Body of pancreas (tissue), 4 donors: Measurements from ENCODE around the gene HOXC10. TPM values are rescaled to one million over a fixed set of nuclear protein-coding genes. Genes with fewer than 3 reads are reported as not detected.

Source experiments
- ATAC-seq: fragments of 150-250 bp; one replicate; pipeline ENCODE4 v1.9.1; 2016
- DNase-seq, 4 donors: peaks; one replicate each; pipeline ENCODE4 v3.0.0-alpha.2; 2019
- H3K27ac ChIP-seq, 4 donors: fragments of 200-600 bp; sonication (generic); 1 replicate in 3 of 4; 2 replicates in 1 of 4; pipeline versions ENCODE4 v1.5.1 to v1.6.1; 2016 to 2019; ENCODE audit warnings: mild to moderate bottlenecking in 1 of 4, mixed read lengths in 1 of 4, moderate library complexity in 1 of 4
- H3K27me3 ChIP-seq, 2 donors: fragments of 200-600 bp; sonication (generic); one replicate each; pipeline ENCODE4 v1.6.0; 2016; ENCODE audit warnings: mild to moderate bottlenecking in 1 of 2
- H3K36me3 ChIP-seq, 2 donors: fragments of 200-600 bp; sonication (generic); replicated peaks in 1 of 2; 2 replicates each; pipeline ENCODE4 v1.5.1; 2016; ENCODE audit warnings: low read depth in 2 of 2; ENCODE audit not compliant: insufficient read depth in 1 of 2
- H3K4me1 ChIP-seq: fragments of 200-600 bp; sonication (generic); one replicate; pipeline ENCODE4 v1.6.0; 2016
- H3K4me3 ChIP-seq, 2 donors: fragments of 200-600 bp; sonication (generic); 1 replicate in 1 of 2; 2 replicates in 1 of 2; pipeline ENCODE4 v1.5.1; 2016 to 2019
- H3K9me3 ChIP-seq, 3 donors: fragments of 200-600 bp; sonication (generic); 1 replicate in 2 of 3; 2 replicates in 1 of 3; pipeline ENCODE4 v1.5.1; 2016
- CTCF ChIP-seq, 7 experiments: fragments of 450-650 bp in 4 of 7; fragments of 200-600 bp in 3 of 7; sonication (generic) in 3 of 7; IDR thresholded peaks; one replicate each; pipeline ENCODE4 v1.5.1; 2016 to 2019; ENCODE audit warnings: antibody characterized with exemption in 7 of 7
- POLR2A ChIP-seq, 3 donors: fragments of 450-650 bp; IDR thresholded peaks; one replicate each; pipeline ENCODE4 v1.6.1; 2016; ENCODE audit warnings: antibody characterized with exemption in 3 of 3, mild to moderate bottlenecking in 2 of 3
- WGBS, 2 donors: methylation state at CpG; one replicate each; pipeline ENCODE4 v1.1.5; 2017; 5-methylcytosine and 5-hydroxymethylcytosine counted together
- intact Hi-C: fragments of 100-400 bp; cut with DNase I; formaldehyde crosslinking; loops from one replicate; pipeline ENCODE4 v1.15.1; 2023
- total RNA-seq, 2 donors: library from RNA; depleted of rRNA; stranded (reverse); fragments of >200 nt; gene quantifications; one replicate each; pipeline ENCODE4 v1.1.0, GENCODE V29; 2016

Gene HOXC10
- total RNA-seq, 2 donors from 2014 or later = not detected

GRCh38 chr12:54018468-54018984, 33.6 kb downstream of the HOXC10 start:
- WGBS, 2 donors = 18 to 32% methylated on average over 8 to 28 of the region's 29 CpGs
- Histone ChIP-seq H3K36me3 (no peaks in the 10 kb centered on the region), H3K27me3 (peaks cover 6 to 35% of the 10 kb centered on the region in 2 donors), H3K27ac (no peak overlapping the region), H3K4me3 (no peak overlapping the region), H3K9me3 (no peaks in the 10 kb centered on the region), H3K4me1 (peaks cover 25% of the 10 kb centered on the region)
- intact Hi-C loops = no loop called here
- TF ChIP-seq POLR2A (IDR thresholded peaks at IDR 0.05) (no peak), CTCF (IDR thresholded peaks at IDR 0.05) (no peak)
- ATAC-seq = no peak
- DNase-seq = no peak

- no peaks in the 10 kb centered on the region for H3K36me3 ChIP-seq
- intact Hi-C loops = no loop called here
- no peak overlapping the region for H3K27ac ChIP-seq
- ATAC-seq = no peak
- TF ChIP-seq POLR2A (IDR thresholded peaks at IDR 0.05) (no peak), CTCF (IDR thresholded peaks at IDR 0.05) (no peak)
- H3K4me3 ChIP-seq = no peak overlapping the region
- WGBS, 2 donors = 44 to 53% methylated on average over 27 to 43 of the region's 43 CpGs
- peaks cover 4 to 34% of the 10 kb centered on the region in 2 donors for H3K27me3 ChIP-seq
- peaks cover 25% of the 10 kb centered on the region for H3K4me1 ChIP-seq
- no peaks in the 10 kb centered on the region for H3K9me3 ChIP-seq
- no peak for DNase-seq
Measured at GRCh38 chr12:54019091-54019811, 34.3 kb downstream of the HOXC10 start.

- Histone ChIP-seq H3K27me3 (peaks cover 0 to 26% of the 10 kb centered on the region in 2 donors), H3K4me3 (no peak overlapping the region), H3K27ac (no peak overlapping the region), H3K36me3 (no peaks in the 10 kb centered on the region), H3K9me3 (no peaks in the 10 kb centered on the region), H3K4me1 (peaks cover 25% of the 10 kb centered on the region)
- ATAC-seq (no peak), DNase-seq (no peak)
- 39 to 46% methylated on average over 10 of the region's 10 CpGs for WGBS, 2 donors
- intact Hi-C loops = no loop called here
- TF ChIP-seq CTCF (IDR thresholded peaks at IDR 0.05) = no peak
- TF ChIP-seq POLR2A (IDR thresholded peaks at IDR 0.05) = no peak
Measured at GRCh38 chr12:54019924-54020590, 35.1 kb downstream of the HOXC10 start.

- ATAC-seq = no peak
- H3K4me3 ChIP-seq = no peak overlapping the region
Measured at GRCh38 chr12:54020591-54021405, 35.9 kb downstream of the HOXC10 start.

More at GRCh38 chr12:54020591-54021405, 35.9 kb downstream of the HOXC10 start:
- H3K27me3 ChIP-seq = peaks cover 0 to 18% of the 10 kb centered on the region in 2 donors
- TF ChIP-seq CTCF (IDR thresholded peaks at IDR 0.05) (no peak), POLR2A (IDR thresholded peaks at IDR 0.05) (no peak)
- no peak for DNase-seq
- H3K27ac ChIP-seq = no peak overlapping the region
- intact Hi-C loops = no loop called here
- 48 to 73% methylated on average over 23 of the region's 23 CpGs for WGBS, 2 donors
- H3K36me3 ChIP-seq = no peaks in the 10 kb centered on the region
- peaks cover 25% of the 10 kb centered on the region for H3K4me1 ChIP-seq
- no peaks in the 10 kb centered on the region for H3K9me3 ChIP-seq
